Testis (tissue), 3 donors: ENCODE measurements around the gene LRRFIP1. TPM values are rescaled to one million over a fixed set of nuclear protein-coding genes. Genes with fewer than 3 reads are reported as not detected.

Experiments
- DNase-seq: peaks from one replicate; pipeline ENCODE4 v3.0.0-alpha.2; 2019
- H3K27ac ChIP-seq, 2 donors: fragments of 200-600 bp; sonication (generic); one replicate each; pipeline ENCODE4 v1.5.1; 2019
- H3K27me3 ChIP-seq: fragments of 200-600 bp; sonication (generic); one replicate; pipeline ENCODE4 v1.5.1; 2019
- H3K36me3 ChIP-seq: fragments of 200-600 bp; sonication (generic); one replicate; pipeline ENCODE4 v1.5.1; 2017; ENCODE audit warnings: low read depth; ENCODE audit errors: missing control alignments
- H3K4me1 ChIP-seq: fragments of 200-600 bp; sonication (generic); one replicate; pipeline ENCODE4 v1.5.1; 2019
- H3K4me3 ChIP-seq, 2 donors: fragments of 200-600 bp; sonication (generic); one replicate each; pipeline ENCODE4 v1.5.1; 2017 to 2019
- H3K9me3 ChIP-seq: fragments of 200-600 bp; sonication (generic); one replicate; pipeline ENCODE4 v1.5.1; 2017
- CTCF ChIP-seq, 3 experiments: fragments of 450-650 bp in 2 of 3; fragments of 200-600 bp in 1 of 3; sonication (generic) in 1 of 3; IDR thresholded peaks; one replicate each; pipeline ENCODE4 v1.5.1; 2016 to 2019; ENCODE audit warnings: antibody characterized with exemption in 3 of 3, mild to moderate bottlenecking in 2 of 3, moderate library complexity in 1 of 3
- POLR2A ChIP-seq: fragments of 450-650 bp; IDR thresholded peaks from one replicate; pipeline ENCODE4 v1.6.1; 2017; ENCODE audit warnings: antibody characterized with exemption, mild to moderate bottlenecking, moderate library complexity
- WGBS, 2 donors: methylation state at CpG; one replicate each; pipeline ENCODE4 v1.1.5; 2018; 5-methylcytosine and 5-hydroxymethylcytosine counted together
- intact Hi-C: fragments of 100-400 bp; cut with DNase I; formaldehyde crosslinking; loops from one replicate; pipeline ENCODE4 v1.15.1; 2023; ENCODE audit warnings: low total_unique reads
- polyA plus RNA-seq: library from polyadenylated mRNA; stranded (reverse); fragments of 350-450 nt; fragmentation: Illumina TruSeq; extraction: RNeasy Lipid Tissue Mini Kit (QIAGEN cat#74804); gene quantifications from one replicate; pipeline ENCODE4 v1.2.3, GENCODE V29; 2014; ENCODE audit warnings: low read depth, low replicate concordance; ENCODE audit not compliant: insufficient read depth
- total RNA-seq, 2 donors: library from RNA; depleted of rRNA; stranded (reverse); fragments of >200 nt; gene quantifications; one replicate each; pipeline ENCODE4 v1.2.3, GENCODE V29; 2016

Gene LRRFIP1
- total and polyA plus RNA-seq, 3 donors from 2014 or later = 17.4 to 33.5 (median 25.5) TPM

- WGBS, 2 donors = 85 to 89% methylated on average over 13 to 14 of the region's 14 CpGs
- intact Hi-C loops = no loop called here
- Histone ChIP-seq H3K4me3 (no peak overlapping the region), H3K27ac (no peak overlapping the region), H3K27me3 (no peaks in the 10 kb centered on the region), H3K4me1 (peaks cover 5% of the 10 kb centered on the region), H3K9me3 (no peaks in the 10 kb centered on the region), H3K36me3 (no peaks in the 10 kb centered on the region)
- TF ChIP-seq CTCF (IDR thresholded peaks at IDR 0.05) (no peak), POLR2A (no peak)
- no peak for DNase-seq
These were observed 3.8 kb downstream of the LRRFIP1 start for GRCh38 chr2:237631007-237631785.

GRCh38 chr2:237631801-237632585 is 4.6 kb downstream of the LRRFIP1 start:
- TF ChIP-seq CTCF (IDR thresholded peaks at IDR 0.05) (no peak), POLR2A (no peak)
- Histone ChIP-seq H3K27me3 (no peaks in the 10 kb centered on the region), H3K36me3 (no peaks in the 10 kb centered on the region), H3K27ac (no peak overlapping the region), H3K4me1 (peaks cover 5% of the 10 kb centered on the region), H3K4me3 (no peak overlapping the region), H3K9me3 (no peaks in the 10 kb centered on the region)
- intact Hi-C loops = no loop called here
- DNase-seq = no peak
- 91 to 93% methylated on average over 7 to 19 of the region's 19 CpGs for WGBS, 2 donors

DNA sequence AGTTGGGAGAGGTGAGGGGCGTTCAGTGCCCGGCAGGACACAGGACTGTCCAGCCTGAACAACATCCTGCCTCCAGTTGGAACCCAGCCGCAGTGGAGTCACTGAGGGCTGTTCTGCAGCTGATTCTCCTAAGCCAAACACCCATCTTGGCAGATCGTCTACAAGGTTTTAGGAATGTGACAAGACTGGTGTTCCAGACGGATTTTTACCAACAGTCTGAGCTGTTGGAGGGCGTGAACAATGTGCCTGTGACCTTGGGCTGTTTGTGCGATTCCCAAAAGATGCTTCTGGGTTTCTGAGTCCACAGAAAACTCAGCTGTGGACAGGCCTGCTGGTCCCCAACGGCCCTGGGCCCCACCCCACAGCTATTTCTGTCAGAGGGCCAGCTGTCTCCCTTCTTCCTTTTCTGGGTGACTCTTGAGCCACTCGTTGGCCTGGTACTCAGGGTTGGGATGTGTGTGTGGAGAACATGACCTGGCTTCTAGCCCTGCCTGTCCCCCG is 5.7 kb downstream of the LRRFIP1 start:
- H3K27ac ChIP-seq = no peak overlapping the region
- DNase-seq = no peak
- no peaks in the 10 kb centered on the region for H3K9me3 ChIP-seq
- WGBS, 2 donors = 48 to 61% methylated on average over 10 of the region's 10 CpGs
- no peaks in the 10 kb centered on the region for H3K36me3 ChIP-seq
- intact Hi-C loops = no loop called here
- H3K4me1 ChIP-seq = peaks cover 4% of the 10 kb centered on the region
- TF ChIP-seq CTCF (IDR thresholded peaks at IDR 0.05) = no peak
- no peak for TF ChIP-seq POLR2A
- no peaks in the 10 kb centered on the region for H3K27me3 ChIP-seq
- H3K4me3 ChIP-seq = no peak overlapping the region

- intact Hi-C loops = no loop called here
- Histone ChIP-seq H3K36me3 (no peaks in the 10 kb centered on the region), H3K27me3 (no peaks in the 10 kb centered on the region), H3K27ac (no peak overlapping the region), H3K4me3 (no peak overlapping the region), H3K9me3 (no peaks in the 10 kb centered on the region), H3K4me1 (no peaks in the 10 kb centered on the region)
- no peak for DNase-seq
- TF ChIP-seq POLR2A (no peak), CTCF (IDR thresholded peaks at IDR 0.05) (no peak)
- 79 to 93% methylated on average over 1 of the region's 1 CpG for WGBS, 2 donors
These were observed 9.2 kb downstream of the LRRFIP1 start for GRCh38 chr2:237636578-237636977.
